Bone marrow (tissue), 2 donors: ENCODE results near the gene NSMF.
A peak's percentile ranks its signal among the peaks of the same experiment; 100 is the strongest.

Source experiments
- DNase-seq, 2 donors: peaks; one replicate each; lab custom pipeline; 2025; lab: John Stamatoyannopoulos, UW

The NSMF gene, protein sequence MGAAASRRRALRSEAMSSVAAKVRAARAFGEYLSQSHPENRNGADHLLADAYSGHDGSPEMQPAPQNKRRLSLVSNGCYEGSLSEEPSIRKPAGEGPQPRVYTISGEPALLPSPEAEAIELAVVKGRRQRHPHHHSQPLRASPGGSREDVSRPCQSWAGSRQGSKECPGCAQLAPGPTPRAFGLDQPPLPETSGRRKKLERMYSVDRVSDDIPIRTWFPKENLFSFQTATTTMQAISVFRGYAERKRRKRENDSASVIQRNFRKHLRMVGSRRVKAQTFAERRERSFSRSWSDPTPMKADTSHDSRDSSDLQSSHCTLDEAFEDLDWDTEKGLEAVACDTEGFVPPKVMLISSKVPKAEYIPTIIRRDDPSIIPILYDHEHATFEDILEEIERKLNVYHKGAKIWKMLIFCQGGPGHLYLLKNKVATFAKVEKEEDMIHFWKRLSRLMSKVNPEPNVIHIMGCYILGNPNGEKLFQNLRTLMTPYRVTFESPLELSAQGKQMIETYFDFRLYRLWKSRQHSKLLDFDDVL

GRCh38 chr9:137459152-137459600 is at the start of gene NSMF:
Gene NSMF (minus strand): TSS chr9:137459334. CDS start chr9:137459102, 232 bp downstream.
- peak; percentile 76 to 79 for DNase-seq

DNA sequence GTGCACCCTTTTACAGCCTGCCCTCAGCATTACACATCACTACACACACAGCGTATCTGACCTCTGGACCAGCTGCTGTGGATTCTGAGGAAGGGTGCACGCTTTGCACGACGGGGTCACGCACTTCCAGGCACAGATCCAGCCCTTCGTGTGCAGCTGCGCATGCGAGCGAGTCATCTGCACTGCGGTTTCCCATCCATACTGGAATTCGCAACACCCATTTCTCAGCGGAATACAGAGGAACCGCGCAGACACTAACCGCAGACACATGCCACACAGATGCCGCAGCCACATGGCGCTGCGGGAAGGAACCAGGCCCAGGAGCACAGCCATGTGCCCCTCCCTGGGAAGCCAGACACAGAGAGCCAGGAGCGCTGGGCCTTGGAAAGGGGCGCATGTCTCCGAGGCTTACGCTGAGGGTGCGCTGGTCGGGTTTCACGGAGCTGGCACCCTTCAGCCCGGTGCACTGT is 47.6 kb upstream of the NSMF start:
- DNase-seq = no peak

- no peak for DNase-seq
Observed at GRCh38 chr9:137506274-137506673, 47.1 kb upstream of the NSMF start.

DNA sequence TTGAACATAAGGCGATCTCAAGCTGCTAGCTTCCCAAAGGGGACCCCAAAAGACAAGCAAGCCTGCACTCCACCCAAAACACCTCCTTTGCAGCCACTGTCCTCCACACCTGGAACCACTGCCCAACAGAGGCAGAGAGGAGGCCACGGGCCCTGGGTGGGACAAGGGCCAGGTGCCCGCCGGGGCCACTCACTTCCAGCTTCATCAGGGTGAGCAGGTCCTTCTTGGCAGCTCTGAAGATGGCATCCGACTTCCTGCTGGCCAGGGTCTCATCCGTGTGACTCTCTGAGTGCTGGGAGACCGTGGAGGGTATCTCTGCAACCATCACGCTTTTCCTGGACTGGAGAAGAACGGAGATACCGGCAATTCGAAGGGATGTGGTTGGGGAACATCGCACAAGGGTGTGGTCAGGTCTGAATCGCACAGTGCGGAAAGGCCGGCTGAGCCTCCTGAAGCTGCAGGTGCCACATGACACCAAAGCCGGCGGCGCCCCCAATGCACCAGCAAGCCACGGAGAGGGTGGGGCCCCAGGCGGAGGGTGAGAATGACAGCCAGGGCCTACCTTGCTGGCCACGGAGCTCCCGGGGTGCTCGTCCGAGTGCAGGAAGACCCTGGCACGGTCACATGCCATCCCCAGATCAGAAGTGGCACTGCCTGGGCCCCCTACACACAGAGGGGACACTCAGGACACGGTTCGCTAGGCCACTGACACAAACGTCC is 46.4 kb upstream of the NSMF start:
- no peak for DNase-seq

- no peak for DNase-seq
Observed at GRCh38 chr9:137504432-137504777, 45.3 kb upstream of the NSMF start.

- DNase-seq = no peak
Observed at GRCh38 chr9:137502008-137502911, 43.1 kb upstream of the NSMF start.

DNA sequence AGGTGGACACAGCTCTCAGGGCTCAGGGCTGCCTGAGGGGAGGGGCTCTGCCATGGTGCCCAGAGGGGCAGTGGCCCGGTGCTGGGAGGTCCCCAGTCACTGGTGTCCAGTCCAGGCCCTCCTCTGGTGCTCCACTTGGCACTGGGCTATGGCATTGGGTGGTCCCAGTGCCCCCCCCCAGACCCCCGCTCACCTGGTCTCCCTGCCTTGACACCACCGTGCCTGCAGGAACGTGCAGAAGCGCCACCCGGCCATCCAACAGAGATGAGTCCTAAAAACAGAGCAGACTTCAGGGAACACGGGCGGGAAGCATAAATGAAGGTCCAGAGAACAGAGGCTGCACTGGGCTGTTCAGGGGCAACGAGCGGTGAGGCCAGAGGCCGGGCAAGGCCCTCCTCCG is 42.3 kb upstream of the NSMF start:
- DNase-seq = no peak

- DNase-seq = no peak
Observed at GRCh38 chr9:137500666-137501397, 41.7 kb upstream of the NSMF start.

- DNase-seq = no peak
Observed at GRCh38 chr9:137499858-137500661, 40.9 kb upstream of the NSMF start.

DNA sequence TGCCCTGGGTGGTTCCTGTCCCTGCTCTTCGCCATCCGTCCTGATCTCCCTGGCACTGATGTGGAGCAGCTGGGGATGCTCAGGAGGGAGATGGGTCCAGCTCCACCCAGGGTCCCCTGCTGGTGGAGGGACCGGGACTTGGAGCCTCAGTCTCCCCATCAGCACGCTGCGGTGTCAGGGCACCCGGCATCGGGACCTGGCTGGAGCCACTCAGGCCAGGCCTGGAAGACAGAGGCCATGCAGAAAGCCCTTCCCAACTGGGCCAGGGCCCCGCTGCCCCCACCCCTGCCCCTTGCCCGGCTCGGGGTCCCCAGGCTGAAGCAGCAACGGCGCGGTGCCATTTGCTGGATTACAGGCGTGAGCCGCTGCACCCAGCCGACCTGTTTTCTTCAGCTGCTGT is 40.3 kb upstream of the NSMF start:
- DNase-seq = no peak

- DNase-seq = no peak
Observed at GRCh38 chr9:137498720-137499150, 39.6 kb upstream of the NSMF start.

GRCh38 chr9:137497921-137498719 is 39.0 kb upstream of the NSMF start:
- DNase-seq = no peak

- no peak for DNase-seq
Observed at GRCh38 chr9:137496601-137497375, 37.7 kb upstream of the NSMF start.

DNA sequence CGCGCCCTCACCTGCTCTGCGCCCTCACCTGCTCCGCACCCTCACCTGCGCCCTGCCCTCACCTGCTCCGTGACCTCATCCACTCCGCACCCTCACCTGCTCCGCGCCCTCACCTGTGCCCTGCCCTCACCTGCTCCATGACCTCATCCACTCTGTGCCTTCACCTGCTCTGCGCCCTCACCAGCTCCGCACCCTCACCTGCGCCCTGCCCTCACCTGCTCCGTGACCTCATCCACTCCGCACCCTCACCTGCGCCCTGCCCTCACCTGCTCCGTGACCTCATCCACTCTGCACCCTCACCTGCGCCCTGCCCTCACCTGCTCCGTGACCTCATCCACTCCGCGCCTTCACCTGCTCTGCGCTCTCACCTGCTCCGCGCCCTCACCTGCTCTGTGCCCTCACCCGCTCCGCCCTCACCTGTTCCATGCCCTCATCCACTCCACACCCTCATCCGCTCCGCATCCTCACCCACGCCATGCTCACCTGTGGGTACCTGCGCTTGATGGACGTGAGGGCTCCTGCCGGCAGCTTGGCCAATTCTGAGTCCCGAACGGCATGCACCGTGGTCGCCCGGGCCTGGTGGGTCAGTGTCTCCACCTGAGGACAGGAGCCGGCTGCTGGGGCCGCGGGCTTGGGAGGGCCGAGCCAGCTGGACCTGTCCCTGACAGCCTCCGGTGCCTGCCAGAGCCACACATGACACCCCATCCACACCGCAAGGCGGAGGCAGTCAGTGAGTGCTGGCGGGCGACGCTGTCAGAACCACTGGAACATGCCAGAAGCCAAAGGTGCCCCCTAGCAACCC is 35.6 kb upstream of the NSMF start:
- no peak for DNase-seq

DNA sequence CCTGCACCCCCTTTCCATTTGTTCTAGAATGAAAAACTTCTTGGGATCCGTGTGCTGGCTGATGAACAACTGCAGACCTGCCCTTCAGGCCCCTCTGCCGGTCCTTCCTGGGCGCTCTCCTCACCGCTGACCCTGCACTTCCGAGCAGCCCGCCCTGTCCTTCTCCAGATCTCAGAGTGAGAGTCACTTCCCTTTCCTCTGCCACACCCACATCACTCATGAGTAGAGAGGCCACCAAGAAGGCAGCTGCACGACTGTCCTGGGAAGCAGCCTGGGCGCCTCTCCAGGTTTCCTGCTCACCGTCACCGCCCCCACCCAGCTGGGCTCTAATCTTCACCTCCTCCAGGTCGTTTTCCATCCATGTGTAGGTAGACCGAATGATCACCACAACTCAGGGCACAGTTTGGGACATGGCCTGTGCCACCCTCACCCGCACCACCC is 35.0 kb upstream of the NSMF start:
- no peak for DNase-seq

GRCh38 chr9:137493364-137494103 is 34.4 kb upstream of the NSMF start:
- no peak for DNase-seq
